Naive thymus-derived CD8-positive, alpha-beta T cell (primary cell): ENCODE data around the gene HSP90AB1. TPM values are rescaled to one million over a fixed set of nuclear protein-coding genes. Genes with fewer than 3 reads are reported as not detected.

ENCODE experiments used
- ATAC-seq, 2 donors: fragments of 150-1000 bp; cut with Tn5 transposase in 1 of 2; sonication (Bioruptor Pico), chemical (Tn5 transposase) in 1 of 2; 1 replicate in 1 of 2; 2 replicates in 1 of 2; pipeline ENCODE4 v1.10.0; 2021; ENCODE audit warnings: mild to moderate bottlenecking in 2 of 2, moderate library complexity in 2 of 2
- POLR2A ChIA-PET: fragments of 350-600 bp; sonication (Branson Sonifier 250); formaldehyde crosslinking; loops from one replicate; lab custom pipeline; 2021; ENCODE audit warnings: antibody characterized with exemption; lab: Charles Lee
- DNase-seq, 10 donors: peaks; one replicate each; pipeline versions ENCODE4 v3.0.0 to v3.0.0-alpha.2; 2020 to 2022
- H3K27ac Mint-ChIP-seq, 10 donors: one replicate each; pipeline ENCODE4 v1.8.0; 2020 to 2022; ENCODE audit warnings: mild to moderate bottlenecking in 10 of 10, mixed read lengths in 10 of 10, moderate library complexity in 4 of 10, inconsistent platforms in 1 of 10
- H3K27me3 Mint-ChIP-seq, 5 donors: one replicate each; pipeline ENCODE4 v1.8.0; 2021 to 2022; ENCODE audit warnings: mixed read lengths in 5 of 5
- H3K36me3 Mint-ChIP-seq, 3 donors: one replicate each; pipeline ENCODE4 v1.8.0; 2020 to 2022; ENCODE audit warnings: mixed read lengths in 3 of 3, mild to moderate bottlenecking in 2 of 3, inconsistent platforms in 1 of 3
- H3K4me1 Mint-ChIP-seq, 4 donors: one replicate each; pipeline ENCODE4 v1.8.0; 2021 to 2022; ENCODE audit warnings: mixed read lengths in 4 of 4
- H3K4me3 Mint-ChIP-seq, 10 donors: one replicate each; pipeline ENCODE4 v1.8.0; 2020 to 2022; ENCODE audit warnings: mild to moderate bottlenecking in 10 of 10, mixed read lengths in 10 of 10, moderate library complexity in 6 of 10, inconsistent platforms in 1 of 10
- H3K9me3 Mint-ChIP-seq, 9 donors: one replicate each; pipeline ENCODE4 v1.8.0; 2020 to 2022; ENCODE audit warnings: mixed read lengths in 9 of 9, mild to moderate bottlenecking in 3 of 9, inconsistent platforms in 1 of 9, moderate library complexity in 1 of 9
- polyA plus RNA-seq, 3 donors: library from polyadenylated mRNA; unstranded; fragments of 300-500 nt; fragmentation: Illumina TruSeq; gene quantifications; one replicate each; pipeline ENCODE4 v1.2.3, GENCODE V29; 2021
- total RNA-seq, 8 experiments: library from RNA in 2 of 8; stranded (reverse) in 2 of 8; gene quantifications; one replicate each; pipeline ENCODE4 v1.2.3 and lab custom pipeline; 2021 to 2026

HSP90AB1 gene
- total and polyA plus RNA-seq, 5 experiments from 2014 or later: 420 to 607 (median 502) TPM

DNA sequence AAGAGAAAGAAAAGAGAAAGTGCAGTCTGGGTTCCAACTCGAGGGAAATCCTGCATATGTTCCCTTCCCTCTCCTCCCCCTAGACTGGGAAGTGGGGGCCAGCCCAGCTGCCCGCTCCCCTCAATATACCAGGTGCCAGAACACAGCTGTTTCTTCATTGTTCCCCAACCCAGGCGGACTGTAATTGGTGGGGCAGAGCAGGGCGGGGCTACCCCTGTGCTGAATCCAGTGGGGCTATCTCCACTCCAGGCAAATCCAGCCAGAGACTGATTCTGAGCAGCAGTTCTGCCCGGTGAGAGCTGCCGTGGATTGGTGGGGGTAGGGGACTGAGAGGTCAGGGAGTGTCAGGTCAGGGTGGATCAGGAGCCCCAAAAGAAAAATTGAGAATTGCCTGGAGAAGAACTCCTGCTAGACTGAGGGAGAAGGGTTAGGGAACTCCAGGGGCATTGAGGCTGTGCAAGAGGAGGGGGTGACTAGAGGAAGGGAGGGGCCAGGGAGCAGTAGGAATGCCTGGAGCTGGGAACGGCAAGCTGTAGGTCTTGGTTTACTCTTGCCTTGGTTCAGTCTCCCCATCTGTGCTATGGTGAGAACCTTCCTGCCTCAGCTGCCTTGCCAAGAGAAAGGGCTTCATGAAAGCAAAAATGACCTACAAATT lies 30.1 kb upstream of the HSP90AB1 start, which contains the start of gene MYMX:
MYMX (plus strand) TSS at position 250 of the 655 bp plus-strand sequence. CDS start 546 bp downstream, outside the sequence.
- ATAC-seq: no peak
- H3K27ac Mint-ChIP-seq: no peak within 1 kb of the TSS

DNA sequence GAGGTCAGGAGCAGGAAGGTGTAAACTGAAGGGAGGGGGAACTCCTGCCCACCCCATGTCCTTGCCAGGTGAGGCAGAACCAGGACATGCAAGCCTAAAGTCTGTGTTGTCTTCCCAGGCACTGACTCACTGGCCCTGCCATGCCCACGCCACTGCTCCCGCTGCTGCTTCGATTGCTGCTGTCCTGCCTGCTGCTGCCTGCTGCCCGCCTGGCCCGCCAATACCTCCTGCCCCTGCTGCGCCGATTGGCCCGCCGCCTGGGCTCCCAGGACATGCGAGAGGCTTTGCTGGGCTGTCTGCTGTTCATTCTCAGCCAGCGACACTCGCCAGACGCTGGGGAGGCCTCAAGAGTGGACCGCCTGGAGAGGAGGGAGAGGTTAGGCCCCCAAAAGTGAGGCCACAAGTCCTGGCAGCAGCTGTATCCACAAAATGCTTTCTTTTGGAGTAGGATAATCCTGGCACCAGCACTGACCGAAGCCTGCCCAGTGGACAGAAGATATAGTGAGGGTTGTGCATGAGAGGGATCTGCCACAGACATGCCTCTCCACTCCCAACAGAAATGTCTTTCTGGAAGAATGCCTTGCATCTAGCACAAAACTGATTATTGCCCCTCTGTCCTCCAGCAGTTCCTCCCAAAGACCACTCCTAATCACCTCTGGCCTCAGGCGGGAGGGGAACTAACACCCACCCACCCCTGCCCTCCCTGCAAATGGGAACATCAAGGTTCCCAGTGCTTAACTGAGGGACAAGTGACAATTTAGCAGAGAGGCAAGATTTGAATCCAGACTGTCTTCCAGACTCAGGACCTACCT lies 29.4 kb upstream of the HSP90AB1 start:
- H3K4me1 Mint-ChIP-seq: peaks cover 5 to 27% (median 20%) of the 10 kb centered on the region in 4 donors
- H3K9me3 Mint-ChIP-seq: no peaks in the 10 kb centered on the region
- no peak for ATAC-seq
- H3K36me3 Mint-ChIP-seq: no peaks in the 10 kb centered on the region
- no peak overlapping the region for H3K4me3 Mint-ChIP-seq
- POLR2A ChIA-PET: no interaction called here
- H3K27me3 Mint-ChIP-seq: peaks cover 0 to 7% (median 2%) of the 10 kb centered on the region in 5 donors
- no peak overlapping the region for H3K27ac Mint-ChIP-seq
- DNase-seq: no peak

More for the DNA sequence above, 30.1 kb upstream of the HSP90AB1 start, which contains the start of gene MYMX:
- Mint-ChIP-seq H3K27me3 (peaks cover 0 to 7% (median 4%) of the 10 kb centered on the region in 5 donors), H3K4me1 (peaks cover 5 to 26% (median 18%) of the 10 kb centered on the region in 4 donors), H3K9me3 (no peaks in the 10 kb centered on the region), H3K36me3 (no peaks in the 10 kb centered on the region), H3K4me3 (no peak within 1 kb of the TSS)
- DNase-seq: no peak
- POLR2A ChIA-PET: interaction anchor here (0.7 kb wide), 1 partner anchor 39 kb away, joined by 4 read pairs; no protein-coding TSS in a partner anchor

DNA sequence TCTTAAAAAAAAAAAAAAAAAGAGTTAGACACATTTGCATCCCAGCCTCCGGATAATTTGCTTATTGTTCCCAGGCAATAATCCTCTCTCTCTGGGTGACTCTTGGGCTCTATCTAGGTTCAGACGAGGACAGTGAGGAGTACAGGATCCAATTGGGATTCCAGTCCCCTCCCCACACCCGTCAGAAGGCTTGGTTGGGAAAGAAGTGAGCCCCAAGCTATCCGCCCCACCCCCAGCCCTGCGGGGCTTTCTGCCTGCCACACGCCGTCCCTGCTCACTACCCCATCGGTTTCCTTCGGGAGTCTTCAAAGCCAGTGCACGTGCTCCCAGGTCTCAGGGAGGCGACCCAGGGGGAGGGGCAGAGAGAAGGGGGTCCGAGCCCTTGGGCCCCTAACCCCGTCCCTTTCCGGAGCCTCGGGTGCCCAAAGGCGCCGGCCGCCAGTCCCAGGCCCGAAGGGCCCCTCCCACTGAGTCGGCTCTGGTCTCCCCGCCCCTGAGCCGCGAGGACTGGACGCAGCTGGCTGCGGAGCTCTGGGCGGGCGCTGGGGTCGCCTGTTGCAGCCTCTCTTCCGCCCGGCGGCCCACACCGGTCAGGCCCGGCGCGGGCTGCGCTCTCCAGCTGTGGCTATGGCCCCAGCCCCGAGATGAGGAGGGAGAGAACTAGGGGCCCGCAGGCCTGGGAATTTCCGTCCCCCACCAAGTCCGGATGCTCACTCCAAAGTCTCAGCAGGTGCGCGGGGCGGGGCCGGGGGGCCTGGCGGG lies 27.7 kb upstream of the HSP90AB1 start:
- DNase-seq (peak in 4 of 10 donors; percentile 10 to 41 (median 17)), ATAC-seq (peak in 1 of 2 donors; percentile 7)
- Mint-ChIP-seq H3K9me3 (no peaks in the 10 kb centered on the region), H3K4me1 (peaks cover 11 to 38% (median 31%) of the 10 kb centered on the region in 4 donors), H3K36me3 (no peaks in the 10 kb centered on the region), H3K27ac (peak overlapping the region in 2 of 10 donors; percentile 29 to 48), H3K4me3 (peak overlapping the region; percentile 46 to 77 (median 68)), H3K27me3 (peaks cover 0 to 7% (median under 1%) of the 10 kb centered on the region in 5 donors)
- POLR2A ChIA-PET: interaction anchor here (1.4 kb wide), 1 partner anchor 28 kb away, joined by 5 read pairs; the partner anchor contains the start of gene HSP90AB1

DNA sequence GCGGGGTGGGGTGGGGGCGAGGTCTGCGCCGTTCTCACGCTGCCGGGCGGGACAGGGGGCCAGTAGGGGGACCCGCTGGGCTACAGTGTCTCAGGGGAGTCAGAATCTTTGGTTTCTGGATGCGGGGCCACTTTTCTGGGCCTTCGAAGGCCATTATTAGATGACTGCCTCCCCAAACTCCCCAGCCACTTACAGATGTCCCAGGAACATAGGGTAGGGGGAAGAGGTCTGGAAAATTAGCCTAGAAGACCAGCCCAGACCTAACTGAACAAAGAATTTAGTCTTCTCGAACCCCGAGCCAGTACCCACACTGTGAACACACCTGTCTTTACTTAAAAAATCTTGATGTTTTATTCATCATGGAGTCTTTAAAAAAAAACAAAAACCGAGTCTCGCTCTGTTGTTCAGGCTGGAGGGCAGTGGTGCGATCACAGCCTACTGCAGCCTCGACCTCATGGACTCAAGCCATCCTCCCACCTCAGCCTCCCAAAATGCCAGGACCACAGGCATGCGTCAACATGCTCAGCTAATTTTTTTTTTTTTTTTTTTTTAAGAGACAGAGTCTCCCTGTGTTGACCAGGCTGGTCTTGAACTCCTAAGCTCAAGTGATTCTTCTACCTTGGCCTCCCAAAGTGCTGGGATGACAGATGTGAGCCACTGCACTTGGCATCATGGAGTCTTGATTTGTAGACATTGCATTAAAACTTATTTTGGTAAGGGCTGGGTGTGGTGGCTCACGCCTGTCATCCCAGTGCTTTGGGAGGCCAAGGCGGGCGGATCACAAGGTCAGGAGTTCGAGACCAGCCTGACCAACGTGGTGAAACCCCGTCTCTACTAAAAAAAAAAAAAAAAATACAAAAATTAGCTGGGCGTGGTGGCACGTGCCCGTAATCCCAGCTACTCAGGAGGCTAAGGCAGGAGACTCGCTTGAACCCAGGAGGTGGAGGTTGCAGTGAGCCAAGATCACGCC lies 26.8 kb upstream of the HSP90AB1 start:
- Mint-ChIP-seq H3K27ac (peak overlapping the region in 1 of 10 donors; percentile 32), H3K4me3 (peak overlapping the region in 7 of 10 donors; percentile 30 to 77 (median 62)), H3K4me1 (peaks cover 14 to 40% (median 35%) of the 10 kb centered on the region in 4 donors), H3K27me3 (peaks cover 0 to 7% (median 0%) of the 10 kb centered on the region in 5 donors), H3K36me3 (no peaks in the 10 kb centered on the region), H3K9me3 (no peaks in the 10 kb centered on the region)
- DNase-seq (no peak), ATAC-seq (no peak)
- POLR2A ChIA-PET: interaction anchor here (1.4 kb wide), 1 partner anchor 27 kb away, joined by 5 read pairs; the partner anchor contains the start of gene HSP90AB1

DNA sequence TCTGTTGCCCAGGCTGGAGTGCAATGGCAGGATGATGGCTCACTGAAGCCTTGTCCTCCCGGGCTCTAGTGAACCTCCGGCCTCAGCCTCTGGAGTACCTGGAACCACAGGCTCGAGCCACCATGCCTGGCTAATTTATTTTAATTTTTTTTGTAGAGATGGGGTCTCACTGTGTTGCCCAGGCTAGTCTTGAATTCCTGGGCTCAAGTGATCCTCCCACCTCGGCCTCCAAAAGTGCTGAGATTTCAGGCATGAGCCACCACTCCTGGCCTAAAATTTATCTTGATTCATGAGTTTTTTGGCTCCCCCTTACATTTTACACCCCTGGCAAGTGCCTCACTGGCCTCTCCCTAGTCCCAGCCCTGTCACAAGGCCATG lies 26.0 kb upstream of the HSP90AB1 start:
- H3K9me3 Mint-ChIP-seq: no peaks in the 10 kb centered on the region
- DNase-seq: no peak
- no peaks in the 10 kb centered on the region for H3K36me3 Mint-ChIP-seq
- POLR2A ChIA-PET: interaction anchor here (1.4 kb wide), 1 partner anchor 17 kb away, joined by 9 read pairs; no protein-coding TSS in a partner anchor
- H3K27me3 Mint-ChIP-seq: peaks cover 0 to 7% (median 0%) of the 10 kb centered on the region in 5 donors
- no peak for ATAC-seq
- peak overlapping the region in 4 of 10 donors; percentile 29 to 63 (median 38) for H3K4me3 Mint-ChIP-seq
- peak overlapping the region in 1 of 10 donors; percentile 44 for H3K27ac Mint-ChIP-seq
- H3K4me1 Mint-ChIP-seq: peaks cover 14 to 40% (median 36%) of the 10 kb centered on the region in 4 donors

DNA sequence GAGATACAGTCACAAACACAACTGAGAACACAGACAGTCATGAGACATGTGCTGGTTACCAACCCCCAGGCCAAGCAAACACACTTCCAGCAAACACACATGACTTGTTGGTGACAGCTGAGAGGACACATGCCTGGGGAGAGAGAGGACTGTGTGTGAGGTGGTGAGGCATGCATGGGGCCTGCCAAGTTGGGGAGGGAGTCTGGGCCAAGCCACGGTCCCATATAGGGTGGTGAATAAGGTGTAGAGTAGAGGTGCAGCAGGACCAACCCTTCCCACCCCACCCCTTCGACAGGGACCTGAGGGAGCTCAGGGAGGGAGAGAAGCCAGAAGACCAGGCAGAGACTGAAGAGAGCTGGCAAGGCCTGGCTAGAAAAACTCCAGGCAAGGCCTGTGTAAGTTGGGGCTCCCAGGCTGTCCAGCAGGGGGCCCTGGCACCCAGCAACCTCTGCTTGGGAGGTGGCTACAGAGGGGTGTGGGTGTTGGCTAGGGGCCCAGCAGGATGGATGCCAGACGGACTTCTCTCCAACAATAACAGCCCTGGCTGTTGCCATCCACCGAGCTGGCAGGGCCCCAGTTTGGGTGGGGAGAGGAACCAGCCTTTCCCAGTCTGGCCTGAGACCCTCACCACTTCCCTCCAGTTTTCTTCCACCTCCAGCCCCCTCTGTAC lies 25.5 kb upstream of the HSP90AB1 start:
- H3K36me3 Mint-ChIP-seq: no peaks in the 10 kb centered on the region
- peak; percentile 52 to 85 (median 66) for DNase-seq
- H3K9me3 Mint-ChIP-seq: no peaks in the 10 kb centered on the region
- ATAC-seq: peak; percentile 47 to 69
- peak overlapping the region in 3 of 10 donors; percentile 29 to 65 (median 44) for H3K27ac Mint-ChIP-seq
- peak overlapping the region in 8 of 10 donors; percentile 26 to 67 (median 42) for H3K4me3 Mint-ChIP-seq
- peaks cover 14 to 40% (median 36%) of the 10 kb centered on the region in 4 donors for H3K4me1 Mint-ChIP-seq
- POLR2A ChIA-PET: interaction anchor here (1.4 to 5.4 kb wide), 3 partner anchors 16 to 47 kb away, joined by 3 to 47 read pairs (median 9); partner anchors contain the start of gene HSP90AB1
- H3K27me3 Mint-ChIP-seq: peaks cover 0 to 4% (median 0%) of the 10 kb centered on the region in 5 donors

DNA sequence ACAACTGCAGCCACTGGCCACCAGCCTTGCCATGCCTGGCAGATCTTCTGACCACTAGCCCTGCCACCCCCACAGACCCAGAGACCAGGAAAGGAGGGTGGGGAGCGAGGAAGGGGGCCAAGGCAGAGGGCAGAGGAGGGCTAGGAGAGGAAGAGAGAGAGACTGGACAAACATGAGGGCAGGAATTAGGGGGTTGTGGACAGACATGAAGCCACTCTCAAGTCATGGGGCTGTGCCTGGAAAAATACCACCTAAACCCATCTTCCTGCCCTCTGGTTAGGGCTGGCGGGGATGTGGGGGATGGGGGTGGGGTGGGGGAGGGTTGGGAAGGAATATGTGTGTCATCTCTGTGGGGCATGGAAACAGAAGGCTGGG lies 25.0 kb upstream of the HSP90AB1 start:
- peak overlapping the region in 1 of 10 donors; percentile 65 for H3K27ac Mint-ChIP-seq
- peaks cover 0 to 2% (median 0%) of the 10 kb centered on the region in 5 donors for H3K27me3 Mint-ChIP-seq
- peak overlapping the region in 7 of 10 donors; percentile 26 to 91 (median 42) for H3K4me3 Mint-ChIP-seq
- POLR2A ChIA-PET: interaction anchor here (1.4 to 5.4 kb wide), 3 partner anchors 16 to 47 kb away, joined by 3 to 47 read pairs (median 9); partner anchors contain the start of gene HSP90AB1
- DNase-seq (no peak), ATAC-seq (no peak)
- H3K4me1 Mint-ChIP-seq: peaks cover 14 to 40% (median 36%) of the 10 kb centered on the region in 4 donors
- no peaks in the 10 kb centered on the region for H3K36me3 Mint-ChIP-seq
- no peaks in the 10 kb centered on the region for H3K9me3 Mint-ChIP-seq

DNA sequence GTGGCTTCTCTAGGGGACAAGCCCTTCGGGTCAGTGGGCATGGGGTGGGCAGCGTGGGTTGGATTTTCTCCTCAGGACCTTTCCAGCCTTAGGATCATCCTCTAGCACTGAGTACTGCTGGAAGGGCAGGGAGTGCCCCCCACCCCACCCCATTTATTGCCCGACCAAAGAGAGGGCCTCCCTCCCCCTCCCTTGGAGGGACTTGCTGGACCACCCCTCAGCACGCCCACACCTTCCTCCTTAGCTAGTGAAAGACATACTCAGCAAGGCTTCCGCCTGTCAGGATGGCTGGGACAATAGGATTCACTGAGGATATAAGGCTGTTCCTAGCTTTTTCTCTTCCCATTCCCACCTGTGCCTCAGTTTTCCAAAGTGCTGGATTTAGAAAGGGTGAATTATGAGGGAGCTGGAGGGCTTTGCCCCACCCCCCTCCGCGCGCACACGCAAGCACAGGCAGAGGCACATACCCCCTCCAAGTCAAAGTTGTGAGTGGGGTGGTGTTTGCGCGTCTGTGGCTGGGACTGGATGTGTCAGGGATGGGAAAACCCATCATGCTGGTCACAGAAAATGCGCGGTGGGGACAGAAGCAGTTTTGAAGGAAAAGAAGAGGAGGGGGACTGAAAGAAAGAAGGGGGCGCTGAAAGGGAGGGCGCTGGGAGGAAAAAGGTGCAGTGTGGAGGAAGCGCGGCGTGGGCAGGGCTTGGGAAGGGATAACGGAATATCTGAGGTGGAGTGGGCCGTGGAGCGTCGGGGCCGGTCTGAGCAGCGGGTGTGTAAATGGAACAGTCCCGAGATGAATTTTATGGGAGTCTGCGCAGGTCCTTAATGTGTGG lies 24.2 kb upstream of the HSP90AB1 start:
- ATAC-seq: peak in 1 of 2 donors; percentile 21
- no peaks in the 10 kb centered on the region for H3K36me3 Mint-ChIP-seq
- peak overlapping the region in 4 of 10 donors; percentile 51 to 85 (median 70) for H3K27ac Mint-ChIP-seq
- H3K9me3 Mint-ChIP-seq: no peaks in the 10 kb centered on the region
- no peak for DNase-seq
- H3K4me1 Mint-ChIP-seq: peaks cover 14 to 40% (median 36%) of the 10 kb centered on the region in 4 donors
- peak overlapping the region; percentile 78 to 93 (median 85) for H3K4me3 Mint-ChIP-seq
- POLR2A ChIA-PET: interaction anchor here (0.6 to 5.4 kb wide), 5 partner anchors 12 to 46 kb away, joined by 3 to 47 read pairs (median 4); partner anchors contain the start of gene HSP90AB1
- H3K27me3 Mint-ChIP-seq: peaks cover 0 to 2% (median 0%) of the 10 kb centered on the region in 5 donors

DNA sequence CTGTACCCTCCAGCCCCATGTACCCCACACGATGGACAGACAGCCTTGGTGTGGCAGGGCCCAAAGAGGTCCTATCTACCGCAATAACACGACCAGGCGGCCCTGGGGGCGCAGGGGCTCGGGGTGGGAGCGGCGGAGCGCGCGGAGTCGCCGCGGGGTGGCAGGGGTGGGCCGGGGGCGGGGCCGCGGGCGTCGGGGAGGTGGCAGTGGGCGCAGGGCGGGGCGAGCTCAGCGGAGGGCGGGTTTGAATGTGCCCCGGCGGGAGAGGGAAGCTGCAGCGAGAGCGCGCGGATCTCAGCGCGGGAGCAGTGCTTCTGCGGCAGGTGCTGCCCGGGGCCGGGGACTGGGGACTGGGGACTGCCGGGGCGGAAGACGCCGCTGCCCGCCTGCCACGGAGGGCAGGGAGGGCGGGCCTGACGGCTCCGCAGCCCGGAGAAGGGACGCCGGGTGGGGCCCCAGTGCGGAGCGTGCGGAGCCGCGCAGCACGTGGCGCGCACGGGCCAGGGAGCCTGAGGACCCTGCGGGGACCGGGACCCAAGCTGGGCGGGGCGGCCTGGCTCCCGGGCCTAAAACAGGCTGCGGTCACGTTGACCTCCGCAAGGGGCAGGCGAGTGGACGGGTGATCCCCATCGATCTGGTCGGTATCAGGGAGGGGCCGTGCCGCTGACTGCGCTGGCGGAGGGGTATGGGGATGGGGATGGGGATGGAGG lies 23.4 kb upstream of the HSP90AB1 start, which contains the start of gene SLC29A1:
SLC29A1 (plus strand) TSS at position 277 of the 710 bp plus-strand sequence. CDS start 3,719 bp downstream, outside the sequence.
- peaks cover 0 to 2% (median 0%) of the 10 kb centered on the region in 5 donors for H3K27me3 Mint-ChIP-seq
- POLR2A ChIA-PET: interaction anchor here (0.6 to 5.4 kb wide), 5 partner anchors 11 to 45 kb away, joined by 3 to 47 read pairs (median 4); partner anchors contain the start of gene HSP90AB1

More for the DNA sequence above, 23.4 kb upstream of the HSP90AB1 start, which contains the start of gene SLC29A1:
- peak; percentile 70 to 89 (median 78) for DNase-seq
- H3K9me3 Mint-ChIP-seq: no peaks in the 10 kb centered on the region
- H3K36me3 Mint-ChIP-seq: no peaks in the 10 kb centered on the region
- peak; percentile 80 to 82 for ATAC-seq
- H3K4me3 Mint-ChIP-seq: peak within 1 kb of the TSS; percentile 78 to 93 (median 85)
- peaks cover 14 to 36% (median 33%) of the 10 kb centered on the region in 4 donors for H3K4me1 Mint-ChIP-seq
- H3K27ac Mint-ChIP-seq: peak within 1 kb of the TSS in 6 of 10 donors; percentile 9 to 85 (median 58)
